CD8-positive, alpha-beta memory T cell (primary cell): ENCODE results near the gene UBA5. TPM values are rescaled to one million over a fixed set of nuclear protein-coding genes. Genes with fewer than 3 reads are reported as not detected.
A peak's percentile ranks its signal among the peaks of the same experiment; 100 is the strongest.

Source experiments
- CTCF ChIA-PET: fragments of 350-600 bp; sonication (Branson Sonifier 250); formaldehyde crosslinking; loops from one replicate; lab custom pipeline; 2021; ENCODE audit warnings: antibody characterized with exemption; lab: Charles Lee
- POLR2A ChIA-PET: fragments of 350-600 bp; sonication (Branson Sonifier 250); formaldehyde crosslinking; loops from one replicate; lab custom pipeline; 2021; ENCODE audit warnings: antibody characterized with exemption; lab: Charles Lee
- DNase-seq, 5 donors: peaks; one replicate each; pipeline versions ENCODE4 v3.0.0 to v3.0.0-alpha.2; 2020 to 2022; ENCODE audit warnings: mixed read lengths in 1 of 5
- H3K27ac ChIP-seq: one replicate; pipeline ENCODE4 v1.7.0; 2013; ENCODE audit warnings: low read depth, mild to moderate bottlenecking, low read length, moderate library complexity
- H3K27me3 ChIP-seq: 2 replicates; pipeline ENCODE4 v1.7.0; 2013; ENCODE audit warnings: low read length, mild to moderate bottlenecking; ENCODE audit not compliant: insufficient read depth, poor library complexity, severe bottlenecking
- H3K36me3 ChIP-seq: 2 replicates; pipeline ENCODE4 v1.7.0; 2013; ENCODE audit warnings: mild to moderate bottlenecking, low read length, moderate library complexity; ENCODE audit not compliant: insufficient read depth
- H3K4me1 ChIP-seq: 2 replicates; pipeline ENCODE4 v1.7.0; 2013; ENCODE audit warnings: mild to moderate bottlenecking, low read length, moderate library complexity; ENCODE audit not compliant: insufficient read depth
- H3K4me3 ChIP-seq: 2 replicates; pipeline ENCODE4 v1.7.0; 2013; ENCODE audit warnings: mild to moderate bottlenecking, low read length
- H3K9me3 ChIP-seq: 2 replicates; pipeline ENCODE4 v1.7.0; 2013; ENCODE audit warnings: mild to moderate bottlenecking, low read length
- H3K27ac Mint-ChIP-seq, 8 donors: one replicate each; pipeline ENCODE4 v1.8.0; 2020 to 2021; ENCODE audit warnings: mixed read lengths in 8 of 8, mild to moderate bottlenecking in 6 of 8, inconsistent platforms in 3 of 8, moderate library complexity in 3 of 8
- H3K27me3 Mint-ChIP-seq, 2 donors: one replicate each; pipeline ENCODE4 v1.8.0; 2020 to 2021; ENCODE audit warnings: mixed read lengths in 2 of 2, mild to moderate bottlenecking in 1 of 2, moderate library complexity in 1 of 2
- H3K36me3 Mint-ChIP-seq, 3 donors: one replicate each; pipeline ENCODE4 v1.8.0; 2020 to 2021; ENCODE audit warnings: mixed read lengths in 3 of 3, inconsistent platforms in 1 of 3, mild to moderate bottlenecking in 1 of 3
- H3K4me1 Mint-ChIP-seq, 3 donors: one replicate each; pipeline ENCODE4 v1.8.0; 2020 to 2021; ENCODE audit warnings: mixed read lengths in 3 of 3, inconsistent platforms in 1 of 3, mild to moderate bottlenecking in 1 of 3
- H3K4me3 Mint-ChIP-seq, 7 donors: one replicate each; pipeline ENCODE4 v1.8.0; 2020 to 2021; ENCODE audit warnings: mixed read lengths in 7 of 7, mild to moderate bottlenecking in 6 of 7, moderate library complexity in 4 of 7, inconsistent platforms in 2 of 7
- H3K9me3 Mint-ChIP-seq, 5 donors: one replicate each; pipeline ENCODE4 v1.8.0; 2020 to 2022; ENCODE audit warnings: mixed read lengths in 5 of 5, mild to moderate bottlenecking in 3 of 5, moderate library complexity in 2 of 5, inconsistent platforms in 1 of 5
- polyA plus RNA-seq: library from polyadenylated mRNA; unstranded; fragments of 300-500 nt; fragmentation: Illumina TruSeq; gene quantifications from one replicate; pipeline ENCODE4 v1.2.3, GENCODE V29; 2021
- total RNA-seq, 2 experiments: library from RNA; stranded (reverse); gene quantifications; one replicate each; pipeline ENCODE4 v1.2.3, GENCODE V29; 2021

Gene UBA5
- total and polyA plus RNA-seq, 3 experiments from 2014 or later, result 39.5 to 53.4 (median 52.1) TPM

DNA sequence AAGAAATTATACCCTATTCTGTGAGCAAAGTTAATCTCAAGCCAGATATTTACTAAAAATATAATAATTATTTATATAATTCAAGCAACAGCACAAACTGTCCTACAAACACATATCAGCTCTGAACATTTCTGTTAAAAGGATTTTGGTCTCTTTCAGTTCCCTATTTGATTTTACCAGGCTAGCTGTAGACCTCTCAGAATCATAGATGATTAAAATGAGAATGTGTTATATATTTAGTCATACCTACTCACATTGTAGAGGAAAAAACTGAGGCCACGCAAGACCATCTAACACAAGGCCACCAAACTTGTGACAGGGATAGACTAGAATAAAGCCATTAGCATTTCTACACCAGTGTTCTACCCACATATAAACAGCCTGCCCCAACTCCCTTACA, 34.5 kb upstream of the UBA5 start:
- Histone ChIP-seq H3K27me3 (no peaks in the 10 kb centered on the region), H3K9me3 (no peaks in the 10 kb centered on the region), H3K4me3 (no peak overlapping the region), H3K4me1 (no peaks in the 10 kb centered on the region), H3K36me3 (peaks cover 14% of the 10 kb centered on the region), H3K27ac (no peak overlapping the region)
- H3K27me3 Mint-ChIP-seq, result no peaks in the 10 kb centered on the region
- peak overlapping the region in 1 of 8 donors; percentile 3 for H3K27ac Mint-ChIP-seq
- POLR2A ChIA-PET, result no interaction called here
- peaks cover 2 to 3% (median 3%) of the 10 kb centered on the region in 3 donors for H3K4me1 Mint-ChIP-seq
- no peak overlapping the region for H3K4me3 Mint-ChIP-seq
- DNase-seq, result no peak
- CTCF ChIA-PET, result no interaction called here
- H3K9me3 Mint-ChIP-seq, result no peaks in the 10 kb centered on the region
- peaks cover 0 to 53% (median 18%) of the 10 kb centered on the region in 3 donors for H3K36me3 Mint-ChIP-seq

DNA sequence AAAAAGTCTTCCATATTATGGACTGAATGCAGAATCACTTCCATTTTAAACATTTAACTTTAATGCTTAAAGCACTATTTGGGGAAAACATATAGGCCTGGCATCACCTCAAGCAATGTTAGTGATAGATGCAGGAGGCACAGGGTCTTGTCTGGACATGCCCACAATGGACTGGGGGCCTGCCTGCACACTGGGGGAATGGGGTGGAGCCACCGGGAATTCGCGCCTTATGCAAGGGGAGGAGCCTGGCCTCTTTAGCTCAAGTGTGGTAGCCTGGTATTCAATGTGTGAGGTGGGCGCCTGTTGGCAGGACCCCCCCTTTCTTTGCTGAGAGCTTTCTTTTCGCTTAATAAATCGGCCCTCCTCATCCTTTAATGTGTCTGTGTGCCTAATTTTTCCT, 33.2 kb upstream of the UBA5 start:
- Mint-ChIP-seq H3K27me3 (no peaks in the 10 kb centered on the region), H3K9me3 (no peaks in the 10 kb centered on the region), H3K4me1 (peaks cover 2 to 3% (median 2%) of the 10 kb centered on the region in 3 donors), H3K4me3 (no peak overlapping the region), H3K36me3 (peaks cover 0 to 43% (median 12%) of the 10 kb centered on the region in 3 donors), H3K27ac (no peak overlapping the region)
- ChIA-PET POLR2A (no interaction called here), CTCF (interaction anchor here (1.3 kb wide), 1 partner anchor 15 kb away, joined by 5 read pairs; no protein-coding TSS in a partner anchor)
- Histone ChIP-seq H3K4me1 (no peaks in the 10 kb centered on the region), H3K27me3 (no peaks in the 10 kb centered on the region), H3K27ac (no peak overlapping the region), H3K4me3 (no peak overlapping the region), H3K9me3 (no peaks in the 10 kb centered on the region), H3K36me3 (peaks cover 14% of the 10 kb centered on the region)
- no peak for DNase-seq

DNA sequence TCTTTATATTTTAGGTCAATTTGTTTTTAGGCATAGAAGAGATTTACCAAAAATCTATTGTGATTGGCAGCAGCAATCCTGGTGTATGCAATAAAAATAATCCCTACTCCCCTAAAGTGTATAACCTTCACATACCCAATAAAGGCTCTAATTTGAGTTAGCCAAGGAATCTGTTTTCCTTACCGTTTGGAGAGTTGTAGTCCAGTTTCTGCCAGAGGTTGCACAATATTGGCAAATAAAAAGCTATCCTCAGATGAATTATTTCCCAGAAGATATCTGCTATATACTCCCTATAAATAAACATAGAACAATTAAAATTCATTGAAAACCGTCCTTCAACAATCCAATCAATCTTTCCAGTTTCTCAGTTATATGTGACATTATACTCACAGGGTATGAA, 32.0 kb upstream of the UBA5 start:
- H3K4me3 Mint-ChIP-seq, result no peak overlapping the region
- H3K27ac ChIP-seq, result no peak overlapping the region
- H3K9me3 ChIP-seq, result no peaks in the 10 kb centered on the region
- no peaks in the 10 kb centered on the region for H3K27me3 ChIP-seq
- H3K9me3 Mint-ChIP-seq, result no peaks in the 10 kb centered on the region
- ChIA-PET POLR2A (no interaction called here), CTCF (no interaction called here)
- no peak overlapping the region for H3K27ac Mint-ChIP-seq
- H3K4me1 ChIP-seq, result no peaks in the 10 kb centered on the region
- peaks cover 14% of the 10 kb centered on the region for H3K36me3 ChIP-seq
- no peak overlapping the region for H3K4me3 ChIP-seq
- peaks cover 0 to 3% (median 2%) of the 10 kb centered on the region in 3 donors for H3K4me1 Mint-ChIP-seq
- H3K36me3 Mint-ChIP-seq, result peaks cover 0 to 47% (median 12%) of the 10 kb centered on the region in 3 donors
- no peaks in the 10 kb centered on the region for H3K27me3 Mint-ChIP-seq
- no peak for DNase-seq

DNA sequence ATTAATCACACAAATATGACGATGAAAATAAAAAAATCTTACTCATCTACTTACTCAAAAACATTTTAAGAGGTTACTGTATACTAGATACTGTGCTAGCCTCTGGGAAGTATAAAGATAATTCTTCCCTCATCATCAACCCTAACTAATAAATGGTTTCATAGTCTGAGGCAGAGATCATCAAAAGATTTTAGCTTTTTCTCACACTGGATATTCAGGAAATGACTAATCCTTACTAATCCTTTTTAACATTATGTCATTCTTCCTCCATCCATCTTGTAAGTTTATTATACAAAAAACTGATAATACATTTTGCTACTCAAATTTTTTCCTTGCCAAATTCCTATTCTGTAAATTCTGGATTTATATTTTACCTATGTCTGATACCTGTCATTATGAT, 30.2 kb upstream of the UBA5 start:
- Mint-ChIP-seq H3K9me3 (no peaks in the 10 kb centered on the region), H3K4me1 (peaks cover 0 to 2% (median 0%) of the 10 kb centered on the region in 3 donors), H3K27me3 (no peaks in the 10 kb centered on the region), H3K4me3 (no peak overlapping the region), H3K36me3 (peaks cover 0 to 52% (median 11%) of the 10 kb centered on the region in 3 donors), H3K27ac (no peak overlapping the region)
- DNase-seq, result no peak
- no peaks in the 10 kb centered on the region for H3K4me1 ChIP-seq
- peaks cover 14% of the 10 kb centered on the region for H3K36me3 ChIP-seq
- H3K4me3 ChIP-seq, result no peak overlapping the region
- no peak overlapping the region for H3K27ac ChIP-seq
- no peaks in the 10 kb centered on the region for H3K27me3 ChIP-seq
- ChIA-PET POLR2A (no interaction called here), CTCF (no interaction called here)
- H3K9me3 ChIP-seq, result no peaks in the 10 kb centered on the region

DNA sequence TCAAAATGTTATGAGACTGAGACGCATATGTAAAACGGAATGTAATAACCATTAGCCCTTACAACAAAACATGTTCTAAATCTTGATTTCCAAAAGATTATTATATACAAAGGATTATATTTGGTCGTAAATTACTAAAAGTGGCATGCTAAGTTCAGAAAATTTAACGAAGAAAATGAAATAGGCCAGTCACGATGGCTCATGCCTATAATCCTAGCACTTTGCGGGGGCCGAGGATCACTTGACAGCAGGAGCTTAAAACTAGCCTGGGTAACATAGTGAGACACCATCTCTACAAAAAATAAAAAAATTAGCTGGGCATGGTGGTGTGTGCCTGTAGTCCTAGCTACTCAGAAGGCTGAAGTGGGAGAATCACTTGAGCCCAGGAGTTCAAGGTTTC, 29.5 kb upstream of the UBA5 start:
- Mint-ChIP-seq H3K27me3 (no peaks in the 10 kb centered on the region), H3K27ac (no peak overlapping the region), H3K36me3 (peaks cover 5 to 55% (median 8%) of the 10 kb centered on the region in 3 donors), H3K4me3 (no peak overlapping the region), H3K9me3 (no peaks in the 10 kb centered on the region), H3K4me1 (peaks cover 0 to 2% (median 0%) of the 10 kb centered on the region in 3 donors)
- H3K4me1 ChIP-seq, result no peaks in the 10 kb centered on the region
- no peaks in the 10 kb centered on the region for H3K9me3 ChIP-seq
- no peak overlapping the region for H3K27ac ChIP-seq
- no peaks in the 10 kb centered on the region for H3K27me3 ChIP-seq
- no peak overlapping the region for H3K4me3 ChIP-seq
- ChIA-PET POLR2A (no interaction called here), CTCF (no interaction called here)
- peaks cover 14% of the 10 kb centered on the region for H3K36me3 ChIP-seq
- DNase-seq, result no peak

DNA sequence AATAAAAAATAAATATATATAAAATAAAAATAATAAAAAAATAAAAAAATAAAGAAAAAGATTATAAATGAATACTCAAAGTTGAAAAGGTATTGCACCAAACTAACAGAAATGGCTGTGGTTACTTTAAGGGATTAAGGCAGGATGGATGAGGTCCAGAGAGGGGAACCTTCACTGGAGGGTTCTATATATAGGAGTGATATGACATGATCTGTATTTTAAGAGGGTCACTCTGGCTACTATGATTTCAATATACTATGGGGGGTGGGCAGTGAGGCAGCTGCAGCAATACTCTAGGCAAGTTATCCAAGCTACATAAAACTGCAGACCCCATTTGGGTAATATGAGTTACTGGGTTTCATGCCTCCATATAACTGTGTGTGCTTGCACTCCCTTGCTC, 25.1 kb upstream of the UBA5 start:
- ChIA-PET CTCF (no interaction called here), POLR2A (no interaction called here)
- Mint-ChIP-seq H3K27ac (no peak overlapping the region), H3K36me3 (peaks cover 5 to 57% (median 18%) of the 10 kb centered on the region in 3 donors), H3K9me3 (no peaks in the 10 kb centered on the region), H3K4me3 (no peak overlapping the region), H3K4me1 (no peaks in the 10 kb centered on the region), H3K27me3 (no peaks in the 10 kb centered on the region)
- H3K36me3 ChIP-seq, result peaks cover 13% of the 10 kb centered on the region
- H3K27ac ChIP-seq, result no peak overlapping the region
- no peaks in the 10 kb centered on the region for H3K27me3 ChIP-seq
- no peaks in the 10 kb centered on the region for H3K4me1 ChIP-seq
- H3K9me3 ChIP-seq, result no peaks in the 10 kb centered on the region
- no peak overlapping the region for H3K4me3 ChIP-seq
- DNase-seq, result no peak

DNA sequence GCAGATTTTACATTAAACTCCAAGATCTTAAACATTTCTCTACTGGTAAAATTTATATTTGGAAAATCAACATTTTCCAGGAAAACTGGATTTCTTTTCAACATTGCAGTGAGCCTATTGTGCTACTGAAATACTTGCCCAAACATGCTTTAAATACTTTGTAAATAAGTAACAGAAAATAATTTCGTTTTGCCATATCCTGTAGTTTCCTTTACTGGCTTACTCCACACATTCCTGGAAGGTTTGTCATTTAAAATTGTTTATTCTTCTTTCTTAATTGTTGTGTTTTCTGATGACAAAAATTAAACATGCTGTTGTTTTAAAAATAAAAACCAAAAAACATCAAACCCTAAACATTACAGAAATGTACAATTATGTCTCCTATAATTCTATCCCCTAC, 22.5 kb upstream of the UBA5 start:
- no peak overlapping the region for H3K4me3 ChIP-seq
- H3K4me1 ChIP-seq, result no peaks in the 10 kb centered on the region
- H3K4me3 Mint-ChIP-seq, result no peak overlapping the region
- H3K27me3 ChIP-seq, result no peaks in the 10 kb centered on the region
- H3K36me3 ChIP-seq, result peaks cover 7% of the 10 kb centered on the region
- CTCF ChIA-PET, result interaction anchor here (2.8 kb wide), 1 partner anchor 102 kb away, joined by 13 read pairs; no protein-coding TSS in a partner anchor
- H3K9me3 ChIP-seq, result no peaks in the 10 kb centered on the region
- no peaks in the 10 kb centered on the region for H3K9me3 Mint-ChIP-seq
- DNase-seq, result no peak
- H3K27ac ChIP-seq, result no peak overlapping the region
- POLR2A ChIA-PET, result no interaction called here
- no peaks in the 10 kb centered on the region for H3K27me3 Mint-ChIP-seq
- no peak overlapping the region for H3K27ac Mint-ChIP-seq
- H3K4me1 Mint-ChIP-seq, result no peaks in the 10 kb centered on the region
- peaks cover 11 to 64% (median 21%) of the 10 kb centered on the region in 3 donors for H3K36me3 Mint-ChIP-seq

DNA sequence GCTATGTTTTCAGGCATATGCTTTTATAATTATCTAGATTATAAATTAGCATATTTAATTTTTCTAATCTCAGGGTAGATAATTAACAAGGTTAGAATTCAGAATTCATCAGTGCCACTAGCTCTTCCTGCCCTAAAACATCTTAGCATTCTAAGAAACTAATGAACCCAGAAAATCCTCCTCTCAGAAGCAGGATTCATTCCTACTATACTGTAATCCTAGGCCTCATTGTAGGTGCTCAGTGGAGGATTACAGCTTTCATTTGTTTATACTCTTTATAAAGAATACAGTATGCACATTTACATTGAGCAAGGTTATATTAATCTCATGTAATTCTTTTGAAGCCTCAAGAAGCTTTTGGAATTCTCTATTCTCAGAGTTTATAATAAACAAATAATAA, 21.4 kb upstream of the UBA5 start:
- no peak overlapping the region for H3K4me3 ChIP-seq
- Mint-ChIP-seq H3K4me3 (no peak overlapping the region), H3K4me1 (peaks cover 0 to 4% (median 2%) of the 10 kb centered on the region in 3 donors), H3K36me3 (peaks cover 11 to 54% (median 21%) of the 10 kb centered on the region in 3 donors), H3K9me3 (no peaks in the 10 kb centered on the region), H3K27me3 (no peaks in the 10 kb centered on the region), H3K27ac (no peak overlapping the region)
- no peaks in the 10 kb centered on the region for H3K4me1 ChIP-seq
- H3K27me3 ChIP-seq, result no peaks in the 10 kb centered on the region
- ChIA-PET CTCF (interaction anchor here (2.8 kb wide), 1 partner anchor 103 kb away, joined by 13 read pairs; no protein-coding TSS in a partner anchor), POLR2A (no interaction called here)
- H3K36me3 ChIP-seq, result peaks cover 7% of the 10 kb centered on the region
- no peak for DNase-seq
- H3K27ac ChIP-seq, result no peak overlapping the region
- H3K9me3 ChIP-seq, result no peaks in the 10 kb centered on the region
